GM20000 (cell line): Measurements from ENCODE around the gene NDUFB5.

Source experiments
- DNase-seq: peaks from one replicate; pipeline ENCODE4 v3.0.0; 2012; ENCODE audit warnings: low spot score
- TF ChIP-seq, protein P1 (sequence below): IDR thresholded peaks from 2 replicates; pipeline ENCODE4 v1.5.1; 2012; ENCODE audit warnings: mild to moderate bottlenecking, control low read depth; ENCODE audit errors: extremely low read depth, missing control alignments

NDUFB5 gene

DNA sequence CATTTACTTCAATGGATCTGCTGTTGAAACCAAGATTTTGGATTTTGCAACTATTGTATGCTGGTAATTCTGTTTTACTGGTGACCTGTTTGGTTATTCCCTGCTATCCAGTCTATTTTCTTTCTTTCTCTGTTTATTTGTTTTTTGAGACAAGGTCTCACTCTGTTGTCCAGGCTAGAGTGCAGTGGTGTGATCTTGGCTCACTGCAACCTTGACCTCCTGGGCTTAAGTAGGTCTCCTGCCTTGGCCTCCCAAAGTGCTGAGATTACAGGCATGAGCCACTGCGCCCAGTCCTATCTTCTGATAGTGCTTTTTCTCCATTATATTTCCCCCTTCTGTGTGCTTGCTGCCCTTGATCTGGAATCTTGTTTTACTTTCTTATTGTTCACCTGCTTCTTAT is 63.8 kb downstream of the NDUFB5 start:
- TF ChIP-seq, protein P1, sequence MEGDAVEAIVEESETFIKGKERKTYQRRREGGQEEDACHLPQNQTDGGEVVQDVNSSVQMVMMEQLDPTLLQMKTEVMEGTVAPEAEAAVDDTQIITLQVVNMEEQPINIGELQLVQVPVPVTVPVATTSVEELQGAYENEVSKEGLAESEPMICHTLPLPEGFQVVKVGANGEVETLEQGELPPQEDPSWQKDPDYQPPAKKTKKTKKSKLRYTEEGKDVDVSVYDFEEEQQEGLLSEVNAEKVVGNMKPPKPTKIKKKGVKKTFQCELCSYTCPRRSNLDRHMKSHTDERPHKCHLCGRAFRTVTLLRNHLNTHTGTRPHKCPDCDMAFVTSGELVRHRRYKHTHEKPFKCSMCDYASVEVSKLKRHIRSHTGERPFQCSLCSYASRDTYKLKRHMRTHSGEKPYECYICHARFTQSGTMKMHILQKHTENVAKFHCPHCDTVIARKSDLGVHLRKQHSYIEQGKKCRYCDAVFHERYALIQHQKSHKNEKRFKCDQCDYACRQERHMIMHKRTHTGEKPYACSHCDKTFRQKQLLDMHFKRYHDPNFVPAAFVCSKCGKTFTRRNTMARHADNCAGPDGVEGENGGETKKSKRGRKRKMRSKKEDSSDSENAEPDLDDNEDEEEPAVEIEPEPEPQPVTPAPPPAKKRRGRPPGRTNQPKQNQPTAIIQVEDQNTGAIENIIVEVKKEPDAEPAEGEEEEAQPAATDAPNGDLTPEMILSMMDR = no peak

DNA sequence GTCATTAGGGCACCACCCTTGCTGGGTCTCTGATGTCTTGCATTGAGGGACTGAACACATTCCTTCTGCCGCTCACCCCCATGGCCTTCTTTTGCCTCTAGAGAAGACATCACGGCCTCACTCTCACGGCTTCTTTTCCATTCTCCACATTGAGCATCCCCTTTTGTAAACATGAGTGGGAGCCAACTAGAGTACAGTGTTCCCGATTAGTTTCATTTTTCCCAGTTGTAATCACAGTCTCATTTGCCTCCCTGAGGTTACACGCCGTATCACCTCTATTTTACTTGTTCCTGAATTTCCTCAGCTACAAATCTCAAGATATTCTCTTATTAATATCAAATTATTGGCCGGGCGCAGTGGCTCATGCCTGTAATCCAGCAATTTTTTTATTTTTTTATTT is 65.7 kb downstream of the NDUFB5 start:
- DNase-seq = no peak
- TF ChIP-seq, protein P1 = no peak

More for the DNA sequence above, 63.8 kb downstream of the NDUFB5 start:
- no peak for DNase-seq

DNA sequence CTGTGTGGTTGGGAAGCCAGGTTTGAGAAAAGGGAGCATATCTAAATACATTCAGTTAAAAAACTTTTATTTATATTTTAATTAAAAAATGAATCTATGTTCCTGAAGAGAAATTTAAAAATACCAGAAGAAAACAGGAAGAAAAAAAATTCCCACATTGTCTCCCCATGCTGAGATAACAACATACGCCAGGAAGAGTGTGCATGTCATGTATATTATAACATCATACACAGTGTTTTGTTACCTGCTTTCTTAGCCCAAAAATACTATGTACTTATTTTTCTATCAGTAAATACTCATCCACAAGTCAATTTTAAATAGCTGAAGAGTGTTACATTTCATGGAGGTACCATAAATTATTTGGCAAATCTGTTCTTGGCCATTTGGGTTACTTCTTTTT is 66.7 kb downstream of the NDUFB5 start:
- TF ChIP-seq, protein P1 = no peak
- DNase-seq = no peak

DNA sequence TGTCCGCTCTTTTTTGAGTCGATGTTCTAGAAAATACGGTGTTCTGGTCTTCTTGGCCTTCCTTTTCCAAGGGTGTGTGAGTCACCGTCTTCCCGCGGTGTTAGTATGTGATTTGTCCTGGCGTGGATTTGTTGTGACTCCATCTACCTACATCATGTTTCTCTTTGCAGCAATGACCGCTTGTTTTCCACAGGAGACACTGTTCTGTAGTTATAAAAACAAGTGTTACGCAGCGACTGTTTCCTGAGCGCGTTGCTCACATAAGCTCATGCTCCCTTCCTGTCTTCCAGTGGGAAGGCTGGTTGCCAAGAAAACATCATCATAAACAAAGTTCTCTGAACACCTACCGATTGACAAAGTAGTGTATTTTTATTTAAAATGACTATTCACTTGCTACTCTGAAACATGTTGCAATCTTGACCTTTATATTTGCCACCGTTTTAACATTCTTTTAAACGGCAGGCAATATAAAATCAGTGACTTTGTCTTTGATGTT is 67.2 kb downstream of the NDUFB5 start:
- DNase-seq = no peak
- TF ChIP-seq, protein P1 = no peak

DNA sequence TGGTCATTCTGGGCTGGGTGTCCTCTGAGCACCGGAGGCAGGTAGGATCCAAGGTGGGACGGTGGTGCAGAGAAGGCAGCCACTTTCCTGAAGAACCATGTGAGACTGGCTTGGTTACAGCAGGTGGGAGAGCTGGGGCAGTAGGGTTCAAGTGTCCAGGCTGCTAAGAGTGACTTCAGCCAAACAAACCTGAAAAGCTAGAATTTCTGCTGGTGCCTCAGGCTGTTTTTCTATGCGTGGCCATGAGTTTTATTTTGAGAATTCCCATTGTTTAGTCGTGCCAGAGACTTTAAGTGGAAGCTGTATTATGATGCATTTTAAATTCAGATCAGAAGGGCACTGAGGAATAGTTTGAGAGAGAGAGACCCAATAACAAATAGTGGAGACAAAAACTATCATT is 68.3 kb downstream of the NDUFB5 start:
- no peak for DNase-seq
- TF ChIP-seq, protein P1 = no peak

DNA sequence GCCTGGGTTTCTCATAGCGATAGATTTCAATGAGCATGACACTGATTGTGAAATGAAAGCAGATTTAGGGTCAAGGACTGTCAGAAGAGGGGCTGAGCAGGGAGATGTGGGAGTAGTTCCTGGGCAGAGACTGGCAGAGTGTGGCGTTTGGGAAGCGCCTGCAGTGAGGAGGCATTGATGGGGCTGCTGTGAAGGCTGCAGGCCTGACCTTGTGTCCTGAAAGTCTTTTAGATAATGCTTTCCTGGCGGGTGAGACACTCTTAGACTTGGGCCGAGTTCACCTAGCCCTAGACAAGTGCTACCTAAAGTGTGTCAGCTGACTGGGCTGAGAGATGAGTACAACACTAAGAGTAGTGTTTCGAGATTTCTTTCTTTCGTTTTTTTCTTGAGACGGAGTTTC is 68.9 kb downstream of the NDUFB5 start:
- DNase-seq = no peak
- TF ChIP-seq, protein P1 = no peak

DNA sequence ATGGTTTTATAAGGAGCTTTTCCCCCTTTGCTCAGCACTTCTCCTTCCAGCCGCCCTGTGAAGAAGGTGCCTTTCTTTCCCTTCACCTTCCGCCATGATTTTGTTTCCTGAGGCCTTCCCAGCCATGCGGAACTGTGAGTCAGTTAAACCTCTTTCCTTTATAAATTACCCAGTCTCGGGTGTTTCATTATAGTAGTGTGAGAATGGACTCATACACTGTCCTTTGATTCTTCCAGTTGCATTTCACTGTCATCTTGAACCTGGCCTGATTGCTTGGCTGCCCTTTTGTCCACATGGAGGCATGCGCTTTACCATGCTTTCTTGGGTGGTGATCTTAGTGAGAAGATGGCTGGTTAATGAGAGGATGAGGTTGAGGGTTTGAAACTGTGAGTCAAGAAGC is 71.5 kb downstream of the NDUFB5 start:
- no peak for DNase-seq
- TF ChIP-seq, protein P1 = no peak
